Measurements from ENCODE around the gene TNKS1BP1.

DNA sequence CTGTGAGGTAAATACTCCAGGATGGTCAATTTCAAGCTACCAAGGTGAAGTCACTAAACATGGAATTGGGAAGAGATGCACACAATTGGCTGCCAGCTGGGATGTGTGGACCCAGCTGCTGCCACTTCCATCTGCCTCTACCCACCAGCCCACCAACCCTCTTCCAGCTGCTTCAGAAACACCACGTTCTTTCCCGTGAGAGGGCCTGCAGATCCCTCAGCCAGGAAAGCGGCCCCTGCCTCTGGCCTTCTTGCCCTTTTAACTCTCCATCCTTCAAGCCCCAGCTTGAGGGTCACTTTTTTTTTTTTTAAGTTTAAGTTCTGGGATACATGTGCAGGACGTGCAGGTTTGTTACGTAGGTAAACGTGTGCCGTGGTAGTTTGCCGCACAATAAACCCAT, 36.2 kb upstream of the TNKS1BP1 start:
- TF ChIP-seq, protein P1, sequence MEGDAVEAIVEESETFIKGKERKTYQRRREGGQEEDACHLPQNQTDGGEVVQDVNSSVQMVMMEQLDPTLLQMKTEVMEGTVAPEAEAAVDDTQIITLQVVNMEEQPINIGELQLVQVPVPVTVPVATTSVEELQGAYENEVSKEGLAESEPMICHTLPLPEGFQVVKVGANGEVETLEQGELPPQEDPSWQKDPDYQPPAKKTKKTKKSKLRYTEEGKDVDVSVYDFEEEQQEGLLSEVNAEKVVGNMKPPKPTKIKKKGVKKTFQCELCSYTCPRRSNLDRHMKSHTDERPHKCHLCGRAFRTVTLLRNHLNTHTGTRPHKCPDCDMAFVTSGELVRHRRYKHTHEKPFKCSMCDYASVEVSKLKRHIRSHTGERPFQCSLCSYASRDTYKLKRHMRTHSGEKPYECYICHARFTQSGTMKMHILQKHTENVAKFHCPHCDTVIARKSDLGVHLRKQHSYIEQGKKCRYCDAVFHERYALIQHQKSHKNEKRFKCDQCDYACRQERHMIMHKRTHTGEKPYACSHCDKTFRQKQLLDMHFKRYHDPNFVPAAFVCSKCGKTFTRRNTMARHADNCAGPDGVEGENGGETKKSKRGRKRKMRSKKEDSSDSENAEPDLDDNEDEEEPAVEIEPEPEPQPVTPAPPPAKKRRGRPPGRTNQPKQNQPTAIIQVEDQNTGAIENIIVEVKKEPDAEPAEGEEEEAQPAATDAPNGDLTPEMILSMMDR (IDR thresholded peaks at IDR 0.05): no peak
- TF ChIP-seq POLR2A (IDR thresholded peaks at IDR 0.05) (no peak), EP300 (IDR thresholded peaks at IDR 0.05) (no peak), POLR2AphosphoS5 (IDR thresholded peaks at IDR 0.05) (no peak)
